Activated CD4-positive, alpha-beta T cell treated with anti-CD3 and anti-CD28 coated beads for 24 hours (primary cell): ENCODE data around the gene PLD4.

Source experiments
- DNase-seq, 2 donors: peaks; one replicate each; pipeline ENCODE4 v3.0.0-alpha.2; 2020; ENCODE audit warnings: low read depth in 2 of 2

Gene PLD4

DNA sequence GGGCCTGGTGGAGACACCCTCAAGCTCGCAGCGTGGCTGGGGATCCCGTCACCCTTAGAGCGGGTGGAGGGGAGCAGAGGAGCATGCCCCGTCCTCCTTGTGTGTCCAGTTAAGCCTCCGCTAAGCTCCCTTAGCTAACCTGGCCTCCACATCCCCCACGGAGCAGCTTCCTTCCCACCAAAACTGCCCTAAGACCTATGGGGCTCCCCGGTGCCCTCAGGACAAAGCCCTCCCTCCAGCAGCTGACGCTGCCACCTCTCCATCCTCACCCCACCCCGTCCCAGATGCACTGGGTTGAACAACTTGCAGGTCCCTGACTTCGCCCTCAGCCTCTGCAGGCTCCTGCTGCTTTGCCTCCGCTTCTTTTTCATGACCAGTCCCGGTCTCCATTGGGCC, 49.5 kb downstream of the PLD4 start:
- DNase-seq, result no peak

DNA sequence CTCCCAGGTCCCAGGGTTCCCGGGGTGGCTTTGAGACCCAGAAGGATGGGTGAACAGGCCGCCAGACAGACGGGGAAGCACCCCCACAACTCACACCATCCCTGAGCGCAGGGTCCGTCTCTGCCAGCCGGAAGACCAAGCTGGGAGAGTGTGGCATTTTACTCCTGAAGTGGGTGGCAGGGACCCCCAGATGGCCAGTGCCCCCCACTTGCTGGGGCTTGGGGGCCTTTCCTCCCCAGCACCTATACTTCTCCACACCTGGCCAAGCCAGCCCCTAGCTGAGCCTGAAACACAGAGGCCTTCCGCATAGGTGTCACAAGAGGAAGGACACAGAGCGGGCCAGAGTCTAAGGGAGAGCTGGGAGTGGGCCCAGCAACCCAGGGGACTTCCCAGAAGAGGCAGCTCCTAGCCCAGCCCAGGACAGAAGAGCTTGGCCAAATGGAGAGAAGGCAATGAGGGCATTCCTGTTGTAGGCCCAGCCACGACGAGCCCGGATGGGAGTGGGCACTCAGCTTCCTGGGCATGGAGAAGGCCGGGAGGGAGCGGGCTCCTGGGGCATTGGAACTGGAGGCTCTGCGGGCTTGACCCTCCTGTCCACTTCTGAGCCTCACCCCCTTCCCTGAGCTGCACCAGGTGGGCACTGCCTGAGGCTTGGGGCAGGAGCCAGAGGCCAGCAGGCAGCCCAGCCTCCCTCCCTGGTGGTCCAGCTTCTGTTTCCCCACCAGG, 50.1 kb downstream of the PLD4 start:
- DNase-seq, result no peak

DNA sequence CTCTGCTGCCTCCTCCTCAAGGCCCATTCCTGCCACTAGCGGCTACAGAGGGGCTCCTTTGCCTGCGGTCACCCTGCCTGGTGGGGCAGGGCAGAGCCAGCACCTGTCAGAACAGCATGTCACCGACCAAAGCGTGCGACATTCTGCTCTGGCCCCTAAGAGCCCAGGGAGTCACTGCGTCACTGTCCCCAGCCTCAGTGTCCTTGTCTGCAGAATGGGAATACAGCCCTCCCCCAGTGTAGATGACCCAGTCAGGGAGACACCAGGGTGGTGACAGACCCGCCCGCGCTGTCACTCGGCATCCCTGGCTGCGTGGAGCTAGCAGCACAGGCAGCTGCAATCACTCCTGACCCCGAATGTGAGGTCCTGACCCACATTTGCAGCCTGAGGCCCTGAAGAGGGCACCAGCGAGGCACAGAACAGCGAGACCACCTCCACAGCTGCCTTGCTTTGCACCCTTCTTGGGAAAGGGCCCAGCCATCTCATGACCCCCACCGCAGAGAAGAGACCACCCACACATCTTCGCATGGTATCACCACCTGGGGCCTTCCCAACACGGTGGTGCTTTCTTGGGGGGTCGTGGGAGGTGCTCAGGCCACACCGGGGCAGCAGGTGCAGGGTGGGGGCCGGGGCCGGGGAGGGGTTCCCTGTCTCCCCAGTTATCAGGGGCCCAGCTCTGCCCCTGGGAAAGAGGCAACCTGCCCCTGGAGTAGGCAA, 51.0 kb downstream of the PLD4 start:
- DNase-seq, result no peak

DNA sequence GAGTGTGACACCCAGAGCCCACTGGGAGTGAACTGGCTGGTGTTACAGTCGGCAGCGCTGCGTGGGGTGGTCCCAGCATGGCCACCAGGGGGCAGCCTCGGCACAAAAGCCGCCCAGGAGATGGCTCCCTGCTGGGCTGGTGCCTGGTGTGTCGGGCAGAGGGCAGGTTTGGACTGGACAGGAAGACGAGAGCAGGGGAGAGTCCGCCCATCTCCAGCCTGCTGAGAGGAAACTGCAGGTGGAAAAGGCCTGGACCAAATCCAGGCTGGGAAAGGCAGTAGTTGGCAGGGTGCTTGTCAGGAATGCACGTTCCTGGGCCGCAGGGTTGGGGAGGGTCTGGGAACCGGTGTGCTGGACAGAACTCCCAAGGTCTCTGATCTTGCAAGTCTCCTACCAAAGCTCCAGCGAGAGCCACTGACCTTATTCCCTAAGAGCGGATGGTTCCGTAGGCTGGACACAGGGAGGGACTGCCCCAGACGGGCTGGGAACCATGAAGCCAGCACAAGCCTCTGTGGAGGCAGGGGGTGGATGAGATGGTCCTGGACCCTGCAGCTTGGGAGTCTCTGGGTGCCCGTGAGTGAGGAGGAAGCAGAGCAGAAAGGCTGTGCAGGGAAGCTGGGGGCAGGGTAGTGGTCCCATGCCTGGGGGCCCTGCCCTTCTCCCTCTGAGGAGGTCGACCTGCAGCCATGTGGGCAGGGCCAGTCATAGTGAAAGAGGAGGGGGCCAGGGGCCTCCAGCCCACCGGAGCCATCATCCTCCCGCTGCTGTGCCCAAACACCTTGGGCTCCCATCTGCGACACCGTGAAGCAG, 51.7 kb downstream of the PLD4 start:
- peak; percentile 82 to 86 for DNase-seq

DNA sequence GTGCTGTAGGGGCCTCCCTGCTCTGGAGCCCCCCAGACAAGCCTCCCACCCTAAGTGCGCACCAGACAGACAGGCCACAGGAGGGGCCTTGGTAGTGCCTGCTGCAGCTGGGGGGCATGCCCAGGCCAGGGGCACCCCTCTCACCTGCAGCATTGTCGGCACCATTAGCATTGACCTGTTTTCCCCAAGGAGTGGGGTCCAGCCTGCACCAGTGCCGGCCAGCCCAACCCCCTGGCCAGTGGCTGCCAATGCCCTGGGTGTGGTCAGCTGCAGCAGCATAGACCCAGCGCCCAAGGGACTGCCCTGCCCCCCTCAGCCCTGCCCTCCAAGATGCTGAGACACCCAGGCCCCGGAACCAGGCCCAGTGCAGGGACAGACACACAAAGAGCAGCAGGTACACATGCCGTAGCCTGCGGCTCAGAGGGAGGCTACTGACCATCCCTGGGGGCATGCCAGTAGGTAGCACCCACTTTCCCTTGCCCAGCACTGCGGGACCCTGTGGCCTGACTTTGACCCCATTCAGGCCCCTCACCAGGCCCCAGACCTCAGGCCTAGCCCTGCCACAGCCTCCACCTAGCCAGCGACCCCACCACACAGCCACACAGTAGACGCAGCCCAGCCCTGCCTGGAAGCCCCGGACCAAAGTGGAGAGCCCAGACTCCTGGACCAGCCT, 52.5 kb downstream of the PLD4 start:
- no peak for DNase-seq

DNA sequence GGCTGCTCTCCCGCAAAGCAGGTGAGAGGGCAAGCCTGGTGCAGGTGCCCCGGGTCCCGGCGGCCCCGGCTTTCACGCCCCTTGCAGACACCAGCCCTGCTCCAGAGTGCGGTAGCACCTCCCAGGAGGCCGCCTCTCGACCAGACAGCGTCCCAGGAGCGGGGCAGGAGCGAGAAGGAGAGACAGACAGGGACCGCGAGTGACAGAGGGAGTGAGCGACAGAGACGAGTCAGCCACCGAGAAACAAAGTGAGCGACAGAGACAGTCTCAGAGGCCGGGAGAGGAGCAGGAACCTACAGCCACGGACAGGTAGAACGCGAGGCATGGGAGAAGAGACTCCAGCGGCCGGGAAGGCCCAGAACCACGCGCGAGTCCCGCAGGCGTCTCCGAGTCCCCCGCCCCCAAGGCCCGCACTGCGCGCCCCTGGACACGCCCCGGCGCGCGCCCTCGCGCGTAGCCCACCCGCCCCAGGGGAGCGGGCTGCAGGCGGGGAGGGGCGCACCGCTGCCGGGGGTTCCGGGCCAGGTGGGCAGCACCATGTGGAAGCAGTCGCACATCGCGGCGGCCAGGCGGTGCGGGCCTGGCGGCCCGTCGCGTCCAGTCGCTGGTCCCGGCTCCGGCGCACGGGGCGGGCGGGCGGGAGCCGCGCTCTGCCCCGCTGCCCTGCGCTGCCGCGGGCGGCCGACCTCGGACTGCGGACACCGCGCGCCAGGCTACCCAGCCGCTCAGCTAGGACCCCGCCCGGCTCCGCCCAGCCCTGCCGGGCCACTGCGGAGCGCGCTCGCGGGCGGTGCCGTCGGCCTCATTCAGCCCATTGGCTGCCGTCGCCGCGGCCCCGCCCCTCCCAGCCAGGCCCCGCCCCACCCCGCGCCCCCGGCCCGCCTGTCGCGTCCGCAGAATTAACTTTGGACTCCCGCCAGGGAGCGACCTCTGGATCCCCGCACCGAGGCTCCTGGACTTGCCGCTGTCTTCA, 53.3 kb downstream of the PLD4 start, which contains the start of gene AHNAK2:
TSS of gene AHNAK2 (minus strand) at position 694 of the 973 bp plus-strand sequence. CDS start at position 557, 137 bp downstream.
- DNase-seq, result peak; percentile 27 to 38

DNA sequence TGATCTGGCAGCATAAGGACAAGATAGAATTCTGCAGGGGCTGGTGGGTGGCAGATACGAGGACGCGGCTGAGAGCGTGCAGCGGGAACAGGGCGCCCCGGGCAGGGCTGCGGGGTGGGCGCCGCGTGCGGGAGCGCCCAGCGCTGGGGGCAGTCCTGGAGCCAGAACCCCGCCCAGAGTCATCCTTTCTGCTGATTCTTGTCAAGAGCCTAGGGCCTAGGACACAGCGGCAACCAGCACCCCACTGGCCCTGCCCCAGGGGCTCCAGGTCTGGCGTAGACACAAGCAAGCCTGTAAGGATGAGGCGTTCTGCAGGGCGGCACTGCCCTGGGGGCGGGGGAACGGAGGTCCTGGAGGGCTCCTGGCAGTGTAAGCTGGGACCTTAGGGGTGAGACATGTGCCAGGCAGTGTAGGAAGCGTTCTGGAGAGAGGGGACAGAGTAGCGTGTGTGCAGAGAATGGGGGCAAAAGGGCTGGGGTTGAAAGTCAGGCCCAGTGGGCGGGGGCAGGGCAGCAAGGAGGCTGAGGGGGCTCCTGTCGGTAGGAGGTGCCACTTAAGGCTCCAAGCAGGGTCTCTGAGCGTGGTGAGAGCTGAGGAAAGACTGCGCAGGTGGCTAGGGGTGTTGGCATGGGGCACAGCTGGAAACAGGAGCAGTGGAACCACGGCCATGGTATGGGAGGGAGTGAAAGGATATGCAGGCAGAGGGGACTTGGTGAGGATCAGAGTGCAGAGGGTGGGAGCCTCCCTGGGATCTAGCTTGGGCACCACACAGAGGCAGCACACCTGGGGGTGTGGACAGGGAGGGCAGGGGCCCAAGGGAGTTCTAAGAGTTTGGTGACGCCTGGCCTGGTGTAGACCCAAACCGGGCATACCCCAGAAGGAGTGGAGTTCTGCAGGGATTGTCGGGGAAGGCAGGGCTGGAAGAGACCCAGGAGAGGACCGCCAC, 54.3 kb downstream of the PLD4 start:
- no peak for DNase-seq

DNA sequence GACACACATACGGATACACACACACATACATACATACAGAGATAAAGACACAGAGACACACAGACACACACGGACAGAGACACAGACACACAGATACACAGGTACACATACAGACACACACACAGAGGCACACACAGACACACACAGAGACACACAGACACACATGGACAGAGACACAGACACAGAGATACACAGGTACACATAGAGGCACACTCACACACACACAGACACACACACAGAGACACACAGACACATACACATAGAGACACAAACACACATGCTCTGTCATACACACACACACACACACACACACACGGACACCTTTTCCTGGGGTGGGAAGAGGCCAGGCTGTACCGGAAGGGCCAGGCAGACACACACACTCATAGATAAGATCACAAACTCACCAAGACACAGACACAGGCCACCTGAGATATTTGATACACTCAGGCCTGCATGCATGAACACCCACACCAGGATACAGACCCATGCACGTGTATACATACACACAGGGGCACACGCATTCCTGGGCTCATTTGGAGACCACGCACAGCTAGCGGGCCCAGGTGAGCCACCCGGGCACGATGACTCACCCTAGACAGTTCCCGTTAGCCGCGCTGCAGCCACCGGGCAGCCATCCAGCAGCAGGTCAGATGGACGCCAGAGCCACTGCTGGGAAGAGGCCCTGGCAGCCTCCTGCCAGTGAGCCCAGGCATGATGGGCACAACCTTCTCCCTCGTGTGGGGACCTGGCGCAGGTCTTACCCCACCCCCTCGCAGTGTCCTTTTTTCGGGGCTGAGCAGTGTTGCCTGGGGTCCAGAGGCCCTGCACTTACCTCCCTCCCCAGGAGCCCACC, 55.3 kb downstream of the PLD4 start:
- DNase-seq, result no peak

DNA sequence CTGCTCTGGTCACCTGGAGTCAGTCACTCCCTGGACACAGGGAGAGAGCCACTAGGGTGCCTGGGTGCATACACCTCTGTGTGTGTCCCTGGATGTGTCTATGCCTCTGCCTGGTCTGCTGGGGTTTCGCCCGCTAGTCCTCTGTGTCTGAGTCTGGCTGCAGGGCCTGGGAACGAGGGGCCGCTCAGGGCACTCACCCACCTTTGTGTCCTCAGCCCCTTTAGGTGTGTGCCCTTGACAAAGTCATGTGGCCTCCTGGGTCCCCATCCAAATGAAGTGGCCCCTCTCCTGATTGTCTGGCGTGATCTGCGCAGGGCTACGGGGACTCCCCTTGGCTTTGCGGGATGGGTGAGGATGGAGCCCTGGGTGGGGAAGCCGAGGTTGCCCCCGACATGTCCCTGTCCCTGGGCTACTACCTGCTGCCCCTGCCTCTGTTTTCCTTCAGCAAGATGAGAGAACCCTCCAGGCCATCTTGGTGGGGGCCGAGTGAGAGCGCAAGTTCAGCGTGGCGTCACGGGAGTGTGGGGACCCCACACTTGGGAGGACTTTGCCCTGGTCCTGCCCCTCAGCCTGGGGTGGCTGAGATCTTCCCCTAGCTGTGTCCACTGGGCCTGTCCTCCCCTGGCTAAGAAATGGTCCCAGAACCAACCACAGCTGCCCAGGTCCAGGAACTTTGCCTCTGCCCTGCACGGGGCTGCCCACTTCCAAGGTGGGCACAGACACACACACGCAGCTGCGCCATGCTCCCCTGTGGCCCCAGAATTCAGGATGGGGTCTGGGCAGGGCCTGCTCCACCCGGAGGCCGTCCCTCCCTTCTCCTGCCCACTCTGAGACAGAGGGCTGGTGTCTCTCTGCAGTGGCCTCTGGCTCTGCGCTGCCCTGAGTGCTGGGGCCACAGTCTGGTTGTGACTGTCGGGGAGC, 56.2 kb downstream of the PLD4 start:
- DNase-seq, result no peak

DNA sequence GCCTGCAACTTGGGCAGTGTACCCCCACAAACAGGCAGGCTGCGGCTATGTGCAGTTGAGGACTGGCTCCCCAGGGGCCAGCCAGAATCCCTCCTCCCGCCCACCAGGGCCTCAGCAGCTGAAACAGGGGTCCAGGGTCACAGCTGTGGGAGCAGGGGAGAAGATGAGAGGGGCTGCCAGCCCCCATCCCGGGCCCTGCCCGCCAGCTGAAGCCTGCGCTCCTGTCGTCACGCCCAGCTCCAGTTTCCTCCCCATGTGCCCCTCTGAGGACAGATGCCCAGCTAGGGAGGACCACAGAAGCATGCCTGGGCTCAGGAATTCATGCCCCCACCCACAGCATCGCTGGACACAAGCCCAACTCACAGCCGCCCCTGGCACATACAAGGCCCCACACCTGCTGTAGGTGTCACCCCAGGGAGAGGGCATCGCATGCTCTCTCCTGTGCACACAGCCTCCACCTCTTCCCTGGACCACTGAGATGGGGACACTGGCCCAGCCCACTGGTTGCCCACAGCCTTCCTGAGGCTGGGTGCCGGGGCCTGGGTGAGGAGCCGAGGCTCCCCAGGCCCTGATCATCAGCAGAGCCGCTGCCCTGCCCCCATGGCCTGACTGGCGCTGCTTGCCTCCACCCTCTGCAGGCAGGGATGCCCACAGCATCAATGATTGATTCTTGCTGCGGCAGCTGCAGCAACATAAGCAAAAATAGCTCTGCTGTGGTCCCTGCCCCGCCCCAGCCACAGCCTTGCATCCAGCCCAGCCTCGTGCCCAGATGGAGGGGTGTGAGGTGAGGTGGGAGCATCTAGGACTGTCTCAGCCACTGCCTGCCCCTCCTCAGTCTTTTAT, 57.2 kb downstream of the PLD4 start:
- no peak for DNase-seq

DNA sequence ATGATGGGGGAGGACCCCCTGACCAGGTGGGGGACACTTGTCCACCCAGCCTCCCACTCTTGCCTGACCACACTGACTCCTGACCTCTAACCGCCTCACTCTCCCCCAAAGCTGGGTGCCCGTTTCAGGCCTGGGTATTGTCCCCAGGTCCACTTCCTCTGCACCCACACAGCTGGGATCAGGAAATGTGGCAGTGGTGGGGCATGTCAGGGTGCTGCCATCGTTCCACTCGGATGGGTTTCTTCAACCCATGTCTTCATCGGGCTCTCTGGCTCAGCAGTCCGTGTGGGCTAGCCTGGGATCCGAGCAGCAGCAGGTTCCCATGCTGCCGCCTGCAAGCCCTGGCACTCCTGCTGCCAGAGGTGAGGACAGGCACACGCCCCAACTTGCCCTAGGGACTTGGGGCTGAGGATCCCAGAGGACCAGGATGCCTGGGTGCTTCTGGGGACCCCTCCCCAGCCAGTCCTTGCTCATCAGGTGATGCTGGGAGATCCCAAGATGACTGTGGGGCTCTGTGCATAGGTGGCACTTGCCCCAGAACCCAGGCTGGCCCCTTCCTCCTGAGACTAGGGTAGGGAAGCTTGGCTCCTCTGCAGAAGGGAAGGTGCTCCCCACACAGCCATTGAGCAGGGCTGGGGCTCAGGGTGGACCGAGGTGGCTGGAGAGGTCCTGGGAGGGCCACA, 58.0 kb downstream of the PLD4 start:
- no peak for DNase-seq
